ENCODE data around the gene WSB2. TPM values are rescaled to one million over a fixed set of nuclear protein-coding genes. Genes with fewer than 3 reads are reported as not detected.

Gene WSB2
- total and polyA plus RNA-seq, 2 experiments from 2014 or later, result 51.5 to 86.2 TPM

DNA sequence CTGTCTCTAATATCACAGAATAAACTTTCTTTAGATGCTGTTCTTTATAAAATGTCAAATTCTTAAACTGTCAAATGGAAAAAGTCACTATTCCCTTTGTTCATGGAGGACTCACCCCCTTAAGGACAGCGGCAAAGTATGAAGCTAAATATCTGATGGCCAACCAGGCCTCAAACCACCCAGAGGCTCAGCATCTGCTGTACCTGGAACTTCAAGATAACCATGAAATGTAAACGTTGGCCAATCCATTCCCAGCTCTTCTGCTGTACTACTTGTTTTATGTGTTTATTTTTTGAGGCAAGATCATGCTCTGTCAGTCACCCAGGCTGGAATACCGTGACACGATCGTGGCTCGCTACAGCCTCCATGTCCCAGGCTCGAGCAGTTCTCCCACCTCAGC is 28.8 kb downstream of the WSB2 start:
- no peak overlapping the region for H3K27ac ChIP-seq
- no peaks in the 10 kb centered on the region for H3K27me3 ChIP-seq
- no peaks in the 10 kb centered on the region for H3K9me2 ChIP-seq (replicated peaks; ENCODE audit: insufficient read depth)
- no peaks in the 10 kb centered on the region for H3K36me3 ChIP-seq (replicated peaks; ENCODE audit: insufficient read depth, low read depth)
- no peaks in the 10 kb centered on the region for H3K9me3 ChIP-seq (ENCODE audit: low read depth)
- no peaks in the 10 kb centered on the region for H4K20me1 ChIP-seq (ENCODE audit: insufficient read depth, poor library complexity, severe bottlenecking)
- TF ChIP-seq EZH2 (IDR thresholded peaks at IDR 0.05; ENCODE audit: borderline replicate concordance), result no peak
- TF ChIP-seq, protein P1, sequence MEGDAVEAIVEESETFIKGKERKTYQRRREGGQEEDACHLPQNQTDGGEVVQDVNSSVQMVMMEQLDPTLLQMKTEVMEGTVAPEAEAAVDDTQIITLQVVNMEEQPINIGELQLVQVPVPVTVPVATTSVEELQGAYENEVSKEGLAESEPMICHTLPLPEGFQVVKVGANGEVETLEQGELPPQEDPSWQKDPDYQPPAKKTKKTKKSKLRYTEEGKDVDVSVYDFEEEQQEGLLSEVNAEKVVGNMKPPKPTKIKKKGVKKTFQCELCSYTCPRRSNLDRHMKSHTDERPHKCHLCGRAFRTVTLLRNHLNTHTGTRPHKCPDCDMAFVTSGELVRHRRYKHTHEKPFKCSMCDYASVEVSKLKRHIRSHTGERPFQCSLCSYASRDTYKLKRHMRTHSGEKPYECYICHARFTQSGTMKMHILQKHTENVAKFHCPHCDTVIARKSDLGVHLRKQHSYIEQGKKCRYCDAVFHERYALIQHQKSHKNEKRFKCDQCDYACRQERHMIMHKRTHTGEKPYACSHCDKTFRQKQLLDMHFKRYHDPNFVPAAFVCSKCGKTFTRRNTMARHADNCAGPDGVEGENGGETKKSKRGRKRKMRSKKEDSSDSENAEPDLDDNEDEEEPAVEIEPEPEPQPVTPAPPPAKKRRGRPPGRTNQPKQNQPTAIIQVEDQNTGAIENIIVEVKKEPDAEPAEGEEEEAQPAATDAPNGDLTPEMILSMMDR (IDR thresholded peaks at IDR 0.05; ENCODE audit: poor library complexity), result no peak
- no peak for TF ChIP-seq EZH2phosphoT487 (IDR thresholded peaks at IDR 0.05; ENCODE audit: low read depth, severe bottlenecking, unreplicated experiment)
- H2AFZ ChIP-seq, result no peak overlapping the region
- H3K4me3 ChIP-seq, result no peak overlapping the region
- WGBS (ENCODE audit: low lambda C conversion rate, missing lambda C conversion rate), result 92% methylated on average over 7 of the region's 7 CpGs
- H3K4me1 ChIP-seq (ENCODE audit: insufficient read depth), result no peaks in the 10 kb centered on the region
- H3K4me2 ChIP-seq, result no peak overlapping the region
- H3K79me2 ChIP-seq, result no peaks in the 10 kb centered on the region
- no peak for DNase-seq (ENCODE audit: low spot score)

DNA sequence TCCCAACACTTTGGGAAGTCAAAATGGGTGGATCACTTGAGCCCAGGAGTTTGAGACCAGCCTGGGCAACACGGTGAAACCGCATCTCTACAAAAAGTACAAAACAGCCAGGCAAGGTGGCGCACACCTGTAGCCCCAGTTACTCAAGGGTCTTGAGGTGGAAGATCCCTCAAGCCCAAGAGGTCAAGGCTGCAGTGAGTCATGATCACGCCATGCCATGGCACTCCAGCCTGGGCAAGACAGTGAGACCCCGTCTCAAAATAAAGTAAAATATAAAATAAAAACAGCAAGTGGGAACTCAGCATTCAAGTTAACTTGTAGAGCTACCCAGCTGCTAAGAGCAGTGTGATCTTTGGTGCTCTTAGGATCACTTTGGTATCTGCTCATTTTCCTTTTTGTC is 31.8 kb downstream of the WSB2 start:
- no peaks in the 10 kb centered on the region for H3K9me3 ChIP-seq (ENCODE audit: low read depth)
- H3K4me2 ChIP-seq, result no peak overlapping the region
- TF ChIP-seq EZH2 (IDR thresholded peaks at IDR 0.05; ENCODE audit: borderline replicate concordance), result no peak
- TF ChIP-seq, protein P1 (IDR thresholded peaks at IDR 0.05; ENCODE audit: poor library complexity), result no peak
- no peaks in the 10 kb centered on the region for H3K79me2 ChIP-seq
- no peaks in the 10 kb centered on the region for H3K27me3 ChIP-seq
- H3K4me1 ChIP-seq (ENCODE audit: insufficient read depth), result no peaks in the 10 kb centered on the region
- H3K36me3 ChIP-seq (replicated peaks; ENCODE audit: insufficient read depth, low read depth), result no peaks in the 10 kb centered on the region
- WGBS (ENCODE audit: low lambda C conversion rate, missing lambda C conversion rate), result 99% methylated on average over 5 of the region's 5 CpGs
- H4K20me1 ChIP-seq (ENCODE audit: insufficient read depth, poor library complexity, severe bottlenecking), result no peaks in the 10 kb centered on the region
- DNase-seq (ENCODE audit: low spot score), result no peak
- no peak overlapping the region for H2AFZ ChIP-seq
- H3K27ac ChIP-seq, result no peak overlapping the region
- H3K4me3 ChIP-seq, result no peak overlapping the region
- no peaks in the 10 kb centered on the region for H3K9me2 ChIP-seq (replicated peaks; ENCODE audit: insufficient read depth)

DNA sequence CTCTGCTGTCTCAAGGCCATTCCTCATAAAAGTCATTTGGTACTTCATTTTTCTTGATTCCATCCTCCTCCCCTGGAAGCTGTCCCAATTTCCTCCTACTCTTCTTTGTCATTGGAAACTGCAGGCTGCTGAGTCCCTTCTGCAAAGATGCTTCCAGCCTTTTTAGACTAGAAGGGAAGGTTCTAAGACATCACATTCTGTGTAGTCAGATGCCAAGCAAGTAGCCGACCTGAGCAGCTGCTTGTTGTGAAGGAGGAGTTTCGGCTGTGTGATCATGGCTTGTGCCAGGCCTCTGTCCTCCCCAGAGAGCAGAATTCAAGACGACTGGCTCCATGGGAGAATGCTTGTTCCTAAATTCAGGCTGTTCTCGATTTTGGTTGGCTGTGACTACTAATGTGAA is 35.8 kb downstream of the WSB2 start:
- no peaks in the 10 kb centered on the region for H3K9me3 ChIP-seq (ENCODE audit: low read depth)
- no peaks in the 10 kb centered on the region for H3K4me1 ChIP-seq (ENCODE audit: insufficient read depth)
- H3K27me3 ChIP-seq, result no peaks in the 10 kb centered on the region
- H3K4me2 ChIP-seq, result no peak overlapping the region
- no peak overlapping the region for H2AFZ ChIP-seq
- no peak overlapping the region for H3K27ac ChIP-seq
- H4K20me1 ChIP-seq (ENCODE audit: insufficient read depth, poor library complexity, severe bottlenecking), result no peaks in the 10 kb centered on the region
- no peak for TF ChIP-seq EZH2phosphoT487 (IDR thresholded peaks at IDR 0.05; ENCODE audit: low read depth, severe bottlenecking, unreplicated experiment)
- WGBS (ENCODE audit: low lambda C conversion rate, missing lambda C conversion rate), result 94% methylated on average over 4 of the region's 4 CpGs
- H3K4me3 ChIP-seq, result no peak overlapping the region
- no peaks in the 10 kb centered on the region for H3K79me2 ChIP-seq
- H3K9me2 ChIP-seq (replicated peaks; ENCODE audit: insufficient read depth), result no peaks in the 10 kb centered on the region
- no peaks in the 10 kb centered on the region for H3K36me3 ChIP-seq (replicated peaks; ENCODE audit: insufficient read depth, low read depth)
- no peak for DNase-seq (ENCODE audit: low spot score)

DNA sequence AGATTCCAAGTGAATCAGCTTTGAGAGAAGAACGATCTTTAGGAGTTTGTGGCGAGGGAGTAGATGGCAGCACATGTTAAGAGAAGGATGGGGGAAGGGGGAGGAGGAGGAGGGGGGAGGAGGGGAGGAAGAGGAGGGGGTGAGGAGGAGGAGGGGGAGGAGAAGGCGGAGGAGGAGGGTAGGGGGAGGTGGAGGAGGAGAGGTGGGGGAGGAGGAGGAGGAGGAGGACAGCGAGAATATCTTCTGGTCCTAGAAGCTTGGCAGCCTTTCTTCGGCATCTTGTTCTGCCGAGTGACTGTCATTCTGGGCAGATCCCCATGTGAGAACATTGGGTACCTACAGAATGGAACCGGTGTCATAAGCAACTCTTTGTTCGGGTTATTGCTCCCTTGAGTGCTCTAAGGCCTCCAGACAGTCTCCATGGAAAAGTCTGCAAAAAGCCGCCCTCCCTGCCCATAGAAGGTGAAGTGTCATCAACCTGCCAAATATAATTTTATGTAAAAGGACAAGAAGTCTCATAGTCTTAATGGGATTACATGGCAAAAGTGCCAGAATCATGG is 37.6 kb downstream of the WSB2 start:
- Histone ChIP-seq H3K36me3 (replicated peaks; ENCODE audit: insufficient read depth, low read depth) (no peaks in the 10 kb centered on the region), H3K4me1 (ENCODE audit: insufficient read depth) (no peaks in the 10 kb centered on the region), H3K9me3 (ENCODE audit: low read depth) (no peaks in the 10 kb centered on the region), H3K27ac (no peak overlapping the region), H3K4me2 (no peak overlapping the region), H3K79me2 (peaks cover 2% of the 10 kb centered on the region), H3K27me3 (no peaks in the 10 kb centered on the region), H4K20me1 (ENCODE audit: insufficient read depth, poor library complexity, severe bottlenecking) (no peaks in the 10 kb centered on the region), H3K4me3 (no peak overlapping the region), H3K9me2 (replicated peaks; ENCODE audit: insufficient read depth) (no peaks in the 10 kb centered on the region), H2AFZ (no peak overlapping the region)
- no peak for DNase-seq (ENCODE audit: low spot score)
- 90% methylated on average over 7 of the region's 9 CpGs for WGBS (ENCODE audit: low lambda C conversion rate, missing lambda C conversion rate)
- TF ChIP-seq, protein P1 (IDR thresholded peaks at IDR 0.05; ENCODE audit: poor library complexity), result no peak
- no peak for TF ChIP-seq EZH2phosphoT487 (IDR thresholded peaks at IDR 0.05; ENCODE audit: low read depth, severe bottlenecking, unreplicated experiment)
- no peak for TF ChIP-seq EZH2 (IDR thresholded peaks at IDR 0.05; ENCODE audit: borderline replicate concordance)
